Loucy (cell line): ENCODE measurements around the gene GATC.

Experiments used
- H2AFZ ChIP-seq: fragments of 200-600 bp; sonication (generic); 2 replicates; pipeline ENCODE4 v1.6.0; 2016; ENCODE audit warnings: antibody characterized with exemption, mild to moderate bottlenecking, low read length, moderate library complexity
- H3F3A ChIP-seq: fragments of 200-600 bp; 2 replicates; pipeline ENCODE4 v1.6.0; 2016; ENCODE audit warnings: antibody characterized with exemption, low read depth, mild to moderate bottlenecking
- H3K27me3 ChIP-seq: fragments of 200-600 bp; sonication (generic); 2 replicates; pipeline ENCODE4 v1.6.1; 2014; ENCODE audit warnings: low read length, mild to moderate bottlenecking; ENCODE audit not compliant: insufficient read depth, poor library complexity, severe bottlenecking
- H3K36me3 ChIP-seq: fragments of 200-600 bp; sonication (generic); 2 replicates; pipeline ENCODE4 v1.6.1; 2016; ENCODE audit warnings: low read length; ENCODE audit not compliant: insufficient read depth
- H3K4me1 ChIP-seq: fragments of 200-600 bp; sonication (generic); 2 replicates; pipeline ENCODE4 v1.5.1; 2014; ENCODE audit warnings: low read length, mild to moderate bottlenecking; ENCODE audit not compliant: insufficient read depth, poor library complexity, severe bottlenecking
- H3K4me2 ChIP-seq: fragments of 200-600 bp; sonication (generic); 2 replicates; pipeline ENCODE4 v1.6.0; 2014; ENCODE audit warnings: antibody characterized with exemption, low read length, low read depth, mild to moderate bottlenecking; ENCODE audit not compliant: poor library complexity, severe bottlenecking
- H3K4me3 ChIP-seq: fragments of 200-600 bp; sonication (generic); 2 replicates; pipeline ENCODE4 v1.5.1; 2014; ENCODE audit warnings: low read length, mild to moderate bottlenecking, mixed read lengths; ENCODE audit not compliant: poor library complexity, severe bottlenecking
- H3K79me2 ChIP-seq: fragments of 200-600 bp; sonication (generic); 2 replicates; pipeline ENCODE4 v1.6.1; 2014; ENCODE audit warnings: low read length; ENCODE audit not compliant: insufficient read depth
- H3K9ac ChIP-seq: fragments of 200-600 bp; sonication (generic); 2 replicates; pipeline ENCODE4 v1.6.0; 2014; ENCODE audit warnings: mild to moderate bottlenecking, low read depth, low read length, moderate library complexity; ENCODE audit not compliant: poor library complexity, severe bottlenecking
- H3K9me2 ChIP-seq: fragments of 200-600 bp; sonication (generic); replicated peaks from 2 replicates; pipeline ENCODE4 v1.6.1; 2016; ENCODE audit warnings: low read depth, low read length, mixed read lengths
- H3K9me3 ChIP-seq: fragments of 200-600 bp; sonication (generic); 2 replicates; pipeline ENCODE4 v1.6.1; 2014; ENCODE audit warnings: mild to moderate bottlenecking, antibody characterized with exemption, low read length, low read depth; ENCODE audit not compliant: insufficient read depth
- H4K20me1 ChIP-seq: fragments of 200-600 bp; sonication (generic); 2 replicates; pipeline ENCODE4 v1.6.0; 2014; ENCODE audit warnings: antibody characterized with exemption, low read length, mild to moderate bottlenecking; ENCODE audit not compliant: insufficient read depth, poor library complexity, severe bottlenecking
- EZH2phosphoT487 ChIP-seq: fragments of 200-600 bp; IDR thresholded peaks from 2 replicates; pipeline ENCODE4 v1.6.1; 2018; ENCODE audit warnings: antibody characterized with exemption, mild to moderate bottlenecking, moderate library complexity, borderline replicate concordance
- TF ChIP-seq, protein P1 (sequence below): fragments of 200-600 bp; sonication (generic); conservative IDR thresholded peaks from 2 replicates; pipeline ENCODE4 v1.5.1; 2014; ENCODE audit warnings: mild to moderate bottlenecking, antibody characterized with exemption, low read length

The GATC gene

DNA sequence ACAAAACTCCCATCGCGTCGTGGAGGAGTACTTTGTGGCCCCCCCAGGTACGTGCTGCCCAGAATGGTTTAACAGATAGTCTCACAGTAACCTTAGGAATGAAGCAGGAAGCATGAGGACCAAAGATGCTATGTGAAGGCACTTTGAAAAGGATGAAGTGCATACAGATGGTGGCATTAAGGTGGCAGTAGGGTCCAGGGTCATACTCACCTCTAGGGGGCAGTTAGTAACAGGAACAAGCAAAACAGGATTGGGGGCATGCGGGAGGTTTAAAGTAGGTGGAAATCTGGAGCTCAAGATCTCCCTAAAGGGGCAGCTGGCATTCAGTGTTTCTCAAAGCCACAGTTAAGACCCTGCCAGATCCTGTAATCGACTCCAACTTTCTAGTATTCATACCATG is 10.9 kb downstream of the GATC start:
- H3K9ac ChIP-seq: no peak overlapping the region
- H3F3A ChIP-seq: no peaks in the 10 kb centered on the region
- no peaks in the 10 kb centered on the region for H3K4me1 ChIP-seq
- H3K4me3 ChIP-seq: no peak overlapping the region
- H4K20me1 ChIP-seq: peaks cover 14% of the 10 kb centered on the region
- H3K27me3 ChIP-seq: no peaks in the 10 kb centered on the region
- H3K36me3 ChIP-seq: peaks cover 71% of the 10 kb centered on the region
- TF ChIP-seq EZH2phosphoT487: no peak
- TF ChIP-seq, protein P1, sequence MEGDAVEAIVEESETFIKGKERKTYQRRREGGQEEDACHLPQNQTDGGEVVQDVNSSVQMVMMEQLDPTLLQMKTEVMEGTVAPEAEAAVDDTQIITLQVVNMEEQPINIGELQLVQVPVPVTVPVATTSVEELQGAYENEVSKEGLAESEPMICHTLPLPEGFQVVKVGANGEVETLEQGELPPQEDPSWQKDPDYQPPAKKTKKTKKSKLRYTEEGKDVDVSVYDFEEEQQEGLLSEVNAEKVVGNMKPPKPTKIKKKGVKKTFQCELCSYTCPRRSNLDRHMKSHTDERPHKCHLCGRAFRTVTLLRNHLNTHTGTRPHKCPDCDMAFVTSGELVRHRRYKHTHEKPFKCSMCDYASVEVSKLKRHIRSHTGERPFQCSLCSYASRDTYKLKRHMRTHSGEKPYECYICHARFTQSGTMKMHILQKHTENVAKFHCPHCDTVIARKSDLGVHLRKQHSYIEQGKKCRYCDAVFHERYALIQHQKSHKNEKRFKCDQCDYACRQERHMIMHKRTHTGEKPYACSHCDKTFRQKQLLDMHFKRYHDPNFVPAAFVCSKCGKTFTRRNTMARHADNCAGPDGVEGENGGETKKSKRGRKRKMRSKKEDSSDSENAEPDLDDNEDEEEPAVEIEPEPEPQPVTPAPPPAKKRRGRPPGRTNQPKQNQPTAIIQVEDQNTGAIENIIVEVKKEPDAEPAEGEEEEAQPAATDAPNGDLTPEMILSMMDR: peak; percentile 63
- H3K9me3 ChIP-seq: no peaks in the 10 kb centered on the region
- H3K4me2 ChIP-seq: no peak overlapping the region
- no peaks in the 10 kb centered on the region for H3K9me2 ChIP-seq
- no peak overlapping the region for H2AFZ ChIP-seq
- peaks cover 3% of the 10 kb centered on the region; the same call in 1 of the 2 replicates for H3K79me2 ChIP-seq

- Histone ChIP-seq H3K9me3 (no peaks in the 10 kb centered on the region), H3K36me3 (peaks cover 89% of the 10 kb centered on the region), H2AFZ (no peak overlapping the region), H3K4me3 (no peak overlapping the region), H3K4me1 (peaks cover 9% of the 10 kb centered on the region), H3K9ac (no peak overlapping the region), H3K27me3 (no peaks in the 10 kb centered on the region), H3K79me2 (peaks cover 30% of the 10 kb centered on the region), H3K4me2 (no peak overlapping the region), H3F3A (no peaks in the 10 kb centered on the region), H4K20me1 (peaks cover 41% of the 10 kb centered on the region), H3K9me2 (no peaks in the 10 kb centered on the region)
- TF ChIP-seq EZH2phosphoT487: no peak
- TF ChIP-seq, protein P1: no peak
Observed at GRCh38 chr12:120460157-120460556, 13.9 kb downstream of the GATC start.

GRCh38 chr12:120462099-120462640 is 15.9 kb downstream of the GATC start:
- Histone ChIP-seq H3K27me3 (no peaks in the 10 kb centered on the region), H3K4me2 (no peak overlapping the region), H3K9ac (no peak overlapping the region), H3K4me1 (peaks cover 29% of the 10 kb centered on the region), H2AFZ (no peak overlapping the region), H3K36me3 (peaks cover 88% of the 10 kb centered on the region), H4K20me1 (peaks cover 58% of the 10 kb centered on the region), H3K4me3 (no peak overlapping the region), H3K79me2 (peaks cover 50% of the 10 kb centered on the region), H3K9me3 (no peaks in the 10 kb centered on the region), H3K9me2 (no peaks in the 10 kb centered on the region), H3F3A (no peaks in the 10 kb centered on the region)
- TF ChIP-seq EZH2phosphoT487: no peak
- TF ChIP-seq, protein P1: no peak
